Testis (tissue), 3 donors: Measurements from ENCODE around the gene ZBTB21. TPM values are rescaled to one million over a fixed set of nuclear protein-coding genes. Genes with fewer than 3 reads are reported as not detected.
"Not testable (repeated sequence)": the region's sequence is repeated elsewhere in the genome, so short reads cannot be mapped to it uniquely, and the experiment has no call there.

Experiments used
- DNase-seq: peaks from one replicate; pipeline ENCODE4 v3.0.0-alpha.2; 2019
- H3K27ac ChIP-seq, 2 donors: fragments of 200-600 bp; sonication (generic); one replicate each; pipeline ENCODE4 v1.5.1; 2019
- H3K27me3 ChIP-seq: fragments of 200-600 bp; sonication (generic); one replicate; pipeline ENCODE4 v1.5.1; 2019
- H3K36me3 ChIP-seq: fragments of 200-600 bp; sonication (generic); one replicate; pipeline ENCODE4 v1.5.1; 2017; ENCODE audit warnings: low read depth; ENCODE audit errors: missing control alignments
- H3K4me1 ChIP-seq: fragments of 200-600 bp; sonication (generic); one replicate; pipeline ENCODE4 v1.5.1; 2019
- H3K4me3 ChIP-seq, 2 donors: fragments of 200-600 bp; sonication (generic); one replicate each; pipeline ENCODE4 v1.5.1; 2017 to 2019
- H3K9me3 ChIP-seq: fragments of 200-600 bp; sonication (generic); one replicate; pipeline ENCODE4 v1.5.1; 2017
- CTCF ChIP-seq, 3 experiments: fragments of 450-650 bp in 2 of 3; fragments of 200-600 bp in 1 of 3; sonication (generic) in 1 of 3; IDR thresholded peaks; one replicate each; pipeline ENCODE4 v1.5.1; 2016 to 2019; ENCODE audit warnings: antibody characterized with exemption in 3 of 3, mild to moderate bottlenecking in 2 of 3, moderate library complexity in 1 of 3
- POLR2A ChIP-seq: fragments of 450-650 bp; IDR thresholded peaks from one replicate; pipeline ENCODE4 v1.6.1; 2017; ENCODE audit warnings: antibody characterized with exemption, mild to moderate bottlenecking, moderate library complexity
- WGBS, 2 donors: methylation state at CpG; one replicate each; pipeline ENCODE4 v1.1.5; 2018; 5-methylcytosine and 5-hydroxymethylcytosine counted together
- intact Hi-C: fragments of 100-400 bp; cut with DNase I; formaldehyde crosslinking; loops from one replicate; pipeline ENCODE4 v1.15.1; 2023; ENCODE audit warnings: low total_unique reads
- polyA plus RNA-seq: library from polyadenylated mRNA; stranded (reverse); fragments of 350-450 nt; fragmentation: Illumina TruSeq; extraction: RNeasy Lipid Tissue Mini Kit (QIAGEN cat#74804); gene quantifications from one replicate; pipeline ENCODE4 v1.2.3, GENCODE V29; 2014; ENCODE audit warnings: low read depth, low replicate concordance; ENCODE audit not compliant: insufficient read depth
- total RNA-seq, 2 donors: library from RNA; depleted of rRNA; stranded (reverse); fragments of >200 nt; gene quantifications; one replicate each; pipeline ENCODE4 v1.2.3, GENCODE V29; 2016

Gene ZBTB21
- total and polyA plus RNA-seq, 3 donors from 2014 or later = 18.1 to 30.9 (median 26.3) TPM

DNA sequence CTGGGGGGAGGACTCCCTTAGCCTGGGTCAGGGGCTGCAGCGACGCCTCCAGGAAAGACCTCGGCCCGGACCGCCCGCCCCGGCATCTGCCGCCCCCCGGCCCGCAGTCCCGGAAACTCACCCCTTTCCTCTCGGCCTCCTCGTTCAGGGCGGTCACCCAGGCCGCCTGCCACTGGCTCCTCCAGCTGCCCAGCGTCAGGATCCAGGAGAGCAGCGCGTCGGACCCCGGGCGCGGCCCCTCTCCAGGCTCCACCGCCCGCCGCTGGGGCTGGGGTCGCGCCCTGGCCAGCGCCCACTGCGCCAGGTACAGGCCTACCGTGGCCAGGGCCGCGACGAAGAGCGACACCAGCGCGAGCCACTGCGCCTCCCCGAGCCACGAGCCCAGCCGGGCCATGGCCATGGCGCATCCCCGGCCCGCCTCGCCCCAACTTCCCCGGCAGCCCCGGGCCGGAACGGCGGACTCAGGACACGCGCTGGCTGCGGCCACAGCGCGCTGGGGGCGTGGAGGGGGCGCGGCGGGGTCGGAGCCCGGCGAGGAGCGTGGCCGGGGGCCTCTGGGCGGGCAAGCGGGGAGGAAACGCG, 56.8 kb downstream of the ZBTB21 start:
- peaks cover 14% of the 10 kb centered on the region for H3K4me1 ChIP-seq
- no peaks in the 10 kb centered on the region for H3K27me3 ChIP-seq
- peak overlapping the region in 1 of 2 donors; percentile 45 for H3K27ac ChIP-seq
- peak overlapping the region; percentile 68 to 70 for H3K4me3 ChIP-seq
- intact Hi-C loops = loop anchor here (10.0 kb wide), 1 partner anchor 61 kb away; the partner anchor contains the start of gene ZBTB21
- H3K9me3 ChIP-seq = no peaks in the 10 kb centered on the region
- no peaks in the 10 kb centered on the region for H3K36me3 ChIP-seq
- no peak for DNase-seq
- TF ChIP-seq CTCF (IDR thresholded peaks at IDR 0.05) (no peak), POLR2A (no peak)
- WGBS, 2 donors = 3% methylated on average over 8 to 58 of the region's 67 CpGs

- 33 to 60% methylated on average over 17 to 30 of the region's 30 CpGs for WGBS, 2 donors
- intact Hi-C loops = loop anchor here (10.0 kb wide), 1 partner anchor 62 kb away; the partner anchor contains the start of gene ZBTB21
- H3K9me3 ChIP-seq = no peaks in the 10 kb centered on the region
- H3K27ac ChIP-seq = peak overlapping the region in 1 of 2 donors; percentile 45
- no peaks in the 10 kb centered on the region for H3K36me3 ChIP-seq
- no peaks in the 10 kb centered on the region for H3K27me3 ChIP-seq
- peak overlapping the region; percentile 68 to 70 for H3K4me3 ChIP-seq
- H3K4me1 ChIP-seq = peaks cover 8% of the 10 kb centered on the region
- no peak for DNase-seq
- TF ChIP-seq POLR2A = no peak
- no peak for TF ChIP-seq CTCF (IDR thresholded peaks at IDR 0.05)
Measured at GRCh38 chr21:41952568-41953248, 57.5 kb downstream of the ZBTB21 start.

DNA sequence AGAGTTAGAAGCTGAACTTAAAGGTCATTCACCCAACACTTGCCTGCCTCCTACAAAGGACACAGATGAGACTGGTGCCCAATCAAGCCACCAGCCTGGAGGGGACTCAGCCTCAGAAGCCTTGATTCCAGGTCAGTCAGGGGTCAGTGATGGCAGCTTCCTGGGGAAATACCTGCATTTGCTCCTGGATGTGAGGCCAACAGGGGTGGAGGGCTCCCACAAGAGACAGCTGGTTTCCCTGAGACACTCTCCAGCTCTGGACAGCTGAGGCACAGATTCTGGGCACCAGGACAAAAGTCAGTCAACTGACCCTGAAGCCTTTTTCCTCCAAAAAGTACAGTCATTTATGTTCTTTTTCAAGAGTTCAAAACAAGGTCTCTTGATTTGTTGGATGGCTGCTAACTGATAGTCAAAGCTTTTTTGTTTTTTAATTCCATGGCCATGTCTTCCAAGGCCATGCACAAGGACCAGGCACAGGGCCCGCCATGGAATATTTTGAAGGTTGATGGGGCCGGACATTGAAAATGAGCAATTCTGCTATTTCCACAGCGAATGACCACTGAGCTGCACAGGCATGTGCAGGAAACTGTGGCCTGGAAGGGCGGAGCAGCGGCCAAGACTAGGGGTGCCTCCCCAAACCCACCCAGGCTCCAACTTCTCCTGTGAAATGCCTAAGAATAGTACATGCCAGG, 58.1 kb downstream of the ZBTB21 start:
- Histone ChIP-seq H3K9me3 (no peaks in the 10 kb centered on the region), H3K27me3 (no peaks in the 10 kb centered on the region), H3K4me3 (no peak overlapping the region), H3K4me1 (peaks cover 3% of the 10 kb centered on the region), H3K36me3 (no peaks in the 10 kb centered on the region), H3K27ac (no peak overlapping the region)
- TF ChIP-seq POLR2A (no peak), CTCF (IDR thresholded peaks at IDR 0.05) (no peak)
- intact Hi-C loops = loop anchor here (10.0 kb wide), 1 partner anchor 63 kb away; the partner anchor contains the start of gene ZBTB21
- 65 to 71% methylated on average over 5 of the region's 5 CpGs for WGBS, 2 donors
- DNase-seq = no peak

- Histone ChIP-seq H3K4me3 (no peak overlapping the region), H3K4me1 (peaks cover 3% of the 10 kb centered on the region)
- DNase-seq = no peak
Measured at GRCh38 chr21:41950941-41951351, 59.2 kb downstream of the ZBTB21 start.

GRCh38 chr21:41949631-41950030, 60.5 kb downstream of the ZBTB21 start:
- not testable (repeated sequence) for H3K27me3 ChIP-seq, H3K4me3 ChIP-seq, H3K9me3 ChIP-seq, H3K4me1 ChIP-seq, H3K27ac ChIP-seq, H3K36me3 ChIP-seq, DNase-seq
- 88 to 97% methylated on average over 3 of the region's 3 CpGs for WGBS, 2 donors
- intact Hi-C loops = loop anchor here (10.0 kb wide), 1 partner anchor 65 kb away; the partner anchor contains the start of gene ZBTB21

More at GRCh38 chr21:41950941-41951351, 59.2 kb downstream of the ZBTB21 start:
- 87 to 95% methylated on average over 14 of the region's 14 CpGs for WGBS, 2 donors
- no peak overlapping the region for H3K27ac ChIP-seq
- no peaks in the 10 kb centered on the region for H3K36me3 ChIP-seq
- no peaks in the 10 kb centered on the region for H3K27me3 ChIP-seq
- intact Hi-C loops = loop anchor here (10.0 kb wide), 1 partner anchor 64 kb away; the partner anchor contains the start of gene ZBTB21
- H3K9me3 ChIP-seq = no peaks in the 10 kb centered on the region
- no peak for TF ChIP-seq POLR2A
- TF ChIP-seq CTCF (IDR thresholded peaks at IDR 0.05) = no peak
